Measurements from ENCODE around the gene ARHGEF5. TPM values are rescaled to one million over a fixed set of nuclear protein-coding genes. Genes with fewer than 3 reads are reported as not detected.

The ARHGEF5 gene
- total and polyA plus RNA-seq, 2 donors (not counting 1 experiment from before 2014, with no cell fraction given) = 3.0 to 3.1 TPM

DNA sequence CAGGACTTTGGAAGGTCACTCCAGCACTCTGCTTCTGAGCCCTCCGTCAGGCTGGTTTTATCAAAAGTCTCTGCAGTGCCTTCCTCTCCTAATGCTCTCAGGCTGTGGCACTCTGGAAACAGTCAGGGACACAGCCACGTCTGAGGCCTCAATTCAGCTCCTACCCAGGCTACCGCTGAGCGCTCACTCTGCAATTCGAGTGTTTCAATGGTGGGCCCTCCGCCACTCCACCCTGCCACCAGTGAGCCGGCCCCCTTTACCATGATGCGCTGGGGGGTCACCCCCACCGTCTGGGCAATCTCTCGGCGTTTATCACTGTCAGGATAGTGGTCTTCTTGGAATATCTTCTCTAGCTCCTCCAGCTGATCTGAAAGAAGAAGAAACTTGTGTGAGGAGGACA lies 44.7 kb downstream of the ARHGEF5 start:
- Histone ChIP-seq H3K4me3 (replicated peaks in 1 of 4; ENCODE audit: control extremely low read depth in 1 of 4, insufficient read depth in 1 of 4, low read depth in 3 of 4, low read length in 4 of 4) (no peak overlapping the region), H2AFZ (ENCODE audit: low read length) (no peak overlapping the region), H4K20me1 (ENCODE audit: control insufficient read depth, extremely low read depth, insufficient read depth, low read length) (no peaks in the 10 kb centered on the region), H3K36me3 (ENCODE audit: control insufficient read depth, insufficient read depth, low read length) (no peaks in the 10 kb centered on the region), H3K79me2 (ENCODE audit: control insufficient read depth, insufficient read depth, low read length) (no peaks in the 10 kb centered on the region), H3K27me3 (ENCODE audit: control insufficient read depth, insufficient read depth, low read length) (no peaks in the 10 kb centered on the region), H3K4me2 (ENCODE audit: extremely low read depth, insufficient read depth, low read length) (no peak overlapping the region), H3K27ac (ENCODE audit: insufficient read depth, low read length) (no peak overlapping the region), H3K9ac (ENCODE audit: insufficient read depth, low read length) (no peak overlapping the region), H3K9me3 (ENCODE audit: control insufficient read depth, insufficient read depth, low read depth, low read length) (no peaks in the 10 kb centered on the region), H3K4me1 (ENCODE audit: control insufficient read depth, extremely low read depth, insufficient read depth, low read length) (no peaks in the 10 kb centered on the region)
- DNase-seq (ENCODE audit: low read depth in 2 of 2) = no peak
- no peak for TF ChIP-seq EZH2 (IDR thresholded peaks at IDR 0.05; ENCODE audit: low read length, missing control alignments)
- TF ChIP-seq, protein P1, sequence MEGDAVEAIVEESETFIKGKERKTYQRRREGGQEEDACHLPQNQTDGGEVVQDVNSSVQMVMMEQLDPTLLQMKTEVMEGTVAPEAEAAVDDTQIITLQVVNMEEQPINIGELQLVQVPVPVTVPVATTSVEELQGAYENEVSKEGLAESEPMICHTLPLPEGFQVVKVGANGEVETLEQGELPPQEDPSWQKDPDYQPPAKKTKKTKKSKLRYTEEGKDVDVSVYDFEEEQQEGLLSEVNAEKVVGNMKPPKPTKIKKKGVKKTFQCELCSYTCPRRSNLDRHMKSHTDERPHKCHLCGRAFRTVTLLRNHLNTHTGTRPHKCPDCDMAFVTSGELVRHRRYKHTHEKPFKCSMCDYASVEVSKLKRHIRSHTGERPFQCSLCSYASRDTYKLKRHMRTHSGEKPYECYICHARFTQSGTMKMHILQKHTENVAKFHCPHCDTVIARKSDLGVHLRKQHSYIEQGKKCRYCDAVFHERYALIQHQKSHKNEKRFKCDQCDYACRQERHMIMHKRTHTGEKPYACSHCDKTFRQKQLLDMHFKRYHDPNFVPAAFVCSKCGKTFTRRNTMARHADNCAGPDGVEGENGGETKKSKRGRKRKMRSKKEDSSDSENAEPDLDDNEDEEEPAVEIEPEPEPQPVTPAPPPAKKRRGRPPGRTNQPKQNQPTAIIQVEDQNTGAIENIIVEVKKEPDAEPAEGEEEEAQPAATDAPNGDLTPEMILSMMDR (conservative IDR thresholded peaks at IDR 0.05 in 1 of 2, IDR thresholded peaks at IDR 0.05 in 1 of 2; ENCODE audit: low read depth in 1 of 2, low read length in 2 of 2) = no peak

DNA sequence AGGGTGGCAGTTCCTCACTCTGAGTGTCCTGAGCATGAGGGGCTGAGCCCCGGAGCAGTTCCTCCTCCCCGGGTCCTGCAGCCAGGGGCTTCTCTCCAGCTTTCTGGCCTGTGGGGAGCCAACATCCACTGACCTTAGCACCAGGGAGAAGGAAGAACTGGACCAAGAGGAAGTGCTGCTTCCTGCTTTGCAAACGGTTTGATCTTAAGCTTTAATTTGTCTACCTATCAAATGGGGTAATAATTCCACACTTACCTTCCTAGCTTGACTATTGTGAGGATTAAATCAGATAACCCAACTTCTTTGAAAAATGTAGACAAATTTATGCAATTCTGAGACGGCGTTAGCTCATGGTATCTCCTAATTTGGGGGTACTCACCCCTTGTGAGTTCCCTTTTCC lies 46.3 kb downstream of the ARHGEF5 start:
- H3K79me2 ChIP-seq (ENCODE audit: control insufficient read depth, insufficient read depth, low read length) = no peaks in the 10 kb centered on the region
- no peaks in the 10 kb centered on the region for H3K36me3 ChIP-seq (ENCODE audit: control insufficient read depth, insufficient read depth, low read length)
- no peaks in the 10 kb centered on the region for H3K27me3 ChIP-seq (ENCODE audit: control insufficient read depth, insufficient read depth, low read length)
- no peaks in the 10 kb centered on the region for H3K9me3 ChIP-seq (ENCODE audit: control insufficient read depth, insufficient read depth, low read depth, low read length)
- no peak overlapping the region for H3K4me3 ChIP-seq (replicated peaks in 1 of 4; ENCODE audit: control extremely low read depth in 1 of 4, insufficient read depth in 1 of 4, low read depth in 3 of 4, low read length in 4 of 4)
- H3K4me1 ChIP-seq (ENCODE audit: control insufficient read depth, extremely low read depth, insufficient read depth, low read length) = no peaks in the 10 kb centered on the region
- no peak for TF ChIP-seq EZH2 (IDR thresholded peaks at IDR 0.05; ENCODE audit: low read length, missing control alignments)
- TF ChIP-seq, protein P1 (conservative IDR thresholded peaks at IDR 0.05 in 1 of 2, IDR thresholded peaks at IDR 0.05 in 1 of 2; ENCODE audit: low read depth in 1 of 2, low read length in 2 of 2) = no peak
- H3K27ac ChIP-seq (ENCODE audit: insufficient read depth, low read length) = no peak overlapping the region
- H3K9ac ChIP-seq (ENCODE audit: insufficient read depth, low read length) = no peak overlapping the region
- H2AFZ ChIP-seq (ENCODE audit: low read length) = no peak overlapping the region
- no peak overlapping the region for H3K4me2 ChIP-seq (ENCODE audit: extremely low read depth, insufficient read depth, low read length)
- no peaks in the 10 kb centered on the region for H4K20me1 ChIP-seq (ENCODE audit: control insufficient read depth, extremely low read depth, insufficient read depth, low read length)
- DNase-seq (ENCODE audit: low read depth in 2 of 2) = no peak

DNA sequence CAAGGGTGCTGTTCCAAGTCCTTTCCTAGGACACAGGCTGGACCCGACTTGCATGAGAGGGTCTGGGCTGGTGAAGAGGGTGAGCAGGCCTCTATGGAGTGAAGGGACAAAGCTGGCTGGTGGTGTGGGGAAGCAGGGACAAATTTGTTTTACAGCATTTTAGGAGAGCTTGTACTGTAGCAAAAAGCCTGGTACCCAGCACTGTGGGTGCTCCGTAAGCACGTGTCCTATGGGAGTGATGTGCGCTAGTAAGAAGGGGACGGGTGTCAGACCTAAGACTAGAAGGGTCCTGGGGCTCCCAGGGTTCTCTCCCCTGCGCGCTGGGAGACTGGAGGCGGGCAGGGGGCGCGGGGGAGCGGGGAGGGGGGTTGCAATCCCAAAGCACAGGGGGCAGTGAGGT lies 47.9 kb downstream of the ARHGEF5 start:
- Histone ChIP-seq H3K9ac (ENCODE audit: insufficient read depth, low read length) (no peak overlapping the region), H3K36me3 (ENCODE audit: control insufficient read depth, insufficient read depth, low read length) (no peaks in the 10 kb centered on the region), H4K20me1 (ENCODE audit: control insufficient read depth, extremely low read depth, insufficient read depth, low read length) (no peaks in the 10 kb centered on the region), H3K4me3 (replicated peaks in 1 of 4; ENCODE audit: control extremely low read depth in 1 of 4, insufficient read depth in 1 of 4, low read depth in 3 of 4, low read length in 4 of 4) (no peak overlapping the region), H3K4me2 (ENCODE audit: extremely low read depth, insufficient read depth, low read length) (no peak overlapping the region), H2AFZ (ENCODE audit: low read length) (no peak overlapping the region), H3K27me3 (ENCODE audit: control insufficient read depth, insufficient read depth, low read length) (no peaks in the 10 kb centered on the region), H3K27ac (ENCODE audit: insufficient read depth, low read length) (no peak overlapping the region), H3K9me3 (ENCODE audit: control insufficient read depth, insufficient read depth, low read depth, low read length) (no peaks in the 10 kb centered on the region), H3K79me2 (ENCODE audit: control insufficient read depth, insufficient read depth, low read length) (no peaks in the 10 kb centered on the region), H3K4me1 (ENCODE audit: control insufficient read depth, extremely low read depth, insufficient read depth, low read length) (no peaks in the 10 kb centered on the region)
- TF ChIP-seq, protein P1 (conservative IDR thresholded peaks at IDR 0.05 in 1 of 2, IDR thresholded peaks at IDR 0.05 in 1 of 2; ENCODE audit: low read depth in 1 of 2, low read length in 2 of 2) = no peak
- no peak for TF ChIP-seq EZH2 (IDR thresholded peaks at IDR 0.05; ENCODE audit: low read length, missing control alignments)
- no peak for DNase-seq (ENCODE audit: low read depth in 2 of 2)
